Caco-2 (cell line): ENCODE measurements around the gene MCOLN3. TPM values are rescaled to one million over a fixed set of nuclear protein-coding genes. Genes with fewer than 3 reads are reported as not detected.

ENCODE experiments used
- BruUV-seq: library from RNA; stranded (reverse); fragments of 400-500 nt; replicated peaks from 2 replicates; lab custom pipeline; 2021; lab: Mats Ljungman, UMichigan
- CTCF ChIA-PET: fragments of 300-600 bp; sonication (Branson Sonifier 250); formaldehyde crosslinking; loops from one replicate; lab custom pipeline; 2022; ENCODE audit warnings: antibody characterized with exemption; lab: Charles Lee
- POLR2A ChIA-PET: fragments of 300-600 bp; sonication (Branson Sonifier 250); formaldehyde crosslinking; loops from one replicate; lab custom pipeline; 2022; ENCODE audit warnings: antibody characterized with exemption; lab: Charles Lee
- DNase-seq, 2 experiments: peaks; one replicate each; pipeline versions ENCODE4 v3.0.0 to v3.0.0-alpha.2; 2020 to 2022
- H3K27me3 ChIP-seq: replicated peaks from 2 replicates; pipeline ENCODE4 v1.6.0; 2011; ENCODE audit warnings: low read length; ENCODE audit not compliant: control insufficient read depth, insufficient read depth
- H3K36me3 ChIP-seq: 2 replicates; pipeline ENCODE4 v1.5.1; 2011; ENCODE audit warnings: low read length; ENCODE audit not compliant: control insufficient read depth, insufficient read depth
- H3K4me1 ChIP-seq: fragments of 250-450 bp; sonication (Bioruptor Pico); 2 replicates; pipeline ENCODE4 v1.5.1; 2020; ENCODE audit warnings: mild to moderate bottlenecking
- H3K4me3 ChIP-seq: 2 replicates; pipeline ENCODE4 v1.5.1; 2011; ENCODE audit warnings: low read depth, mild to moderate bottlenecking, control low read depth, low read length
- H3K9me3 ChIP-seq: fragments of 250-450 bp; sonication (Bioruptor Pico); 2 replicates; pipeline ENCODE4 v1.5.1; 2020; ENCODE audit warnings: mild to moderate bottlenecking, moderate library complexity
- H3K27ac Mint-ChIP-seq: one replicate; pipeline ENCODE4 v1.8.0; 2022; ENCODE audit warnings: mixed read lengths; ENCODE audit not compliant: unreplicated experiment
- H3K27me3 Mint-ChIP-seq: one replicate; pipeline ENCODE4 v1.8.0; 2022; ENCODE audit warnings: mixed read lengths; ENCODE audit not compliant: insufficient read depth, unreplicated experiment
- H3K36me3 Mint-ChIP-seq: one replicate; pipeline ENCODE4 v1.8.0; 2022; ENCODE audit warnings: mild to moderate bottlenecking, mixed read lengths; ENCODE audit not compliant: insufficient read depth, unreplicated experiment
- H3K4me1 Mint-ChIP-seq: one replicate; pipeline ENCODE4 v1.8.0; 2022; ENCODE audit warnings: low read depth, mixed read lengths; ENCODE audit not compliant: unreplicated experiment
- H3K4me3 Mint-ChIP-seq: one replicate; pipeline ENCODE4 v1.8.0; 2022; ENCODE audit warnings: mild to moderate bottlenecking, moderate library complexity, mixed read lengths; ENCODE audit not compliant: unreplicated experiment
- H3K9me3 Mint-ChIP-seq: one replicate; pipeline ENCODE4 v1.8.0; 2022; ENCODE audit warnings: mixed read lengths; ENCODE audit not compliant: unreplicated experiment
- intact Hi-C: fragments of 100-400 bp; cut with micrococcal nuclease; formaldehyde crosslinking; loops from one replicate; pipeline ENCODE4 v1.10.0; 2022; ENCODE audit not compliant: unreplicated experiment
- total RNA-seq: library from RNA; stranded (reverse); gene quantifications from 2 replicates; pipeline ENCODE4 v1.2.3, GENCODE V29; 2022
- TF ChIP-seq, protein P1 (sequence below), 2 experiments: fragments of 200-600 bp in 1 of 2; IDR thresholded peaks; 1 replicate in 1 of 2; 2 replicates in 1 of 2; pipeline versions ENCODE4 v1.5.1 to v1.8.0; 2011 to 2022; ENCODE audit warnings: antibody characterized with exemption in 1 of 2, control low read depth in 1 of 2, inconsistent platforms in 1 of 2, low read depth in 1 of 2, low read length in 1 of 2, mild to moderate bottlenecking in 1 of 2, moderate library complexity in 1 of 2; ENCODE audit not compliant: insufficient read depth in 1 of 2, severe bottlenecking in 1 of 2, unreplicated experiment in 1 of 2

MCOLN3 gene
- total RNA-seq, 1 experiment from 2014 or later = 2.5 TPM

DNA sequence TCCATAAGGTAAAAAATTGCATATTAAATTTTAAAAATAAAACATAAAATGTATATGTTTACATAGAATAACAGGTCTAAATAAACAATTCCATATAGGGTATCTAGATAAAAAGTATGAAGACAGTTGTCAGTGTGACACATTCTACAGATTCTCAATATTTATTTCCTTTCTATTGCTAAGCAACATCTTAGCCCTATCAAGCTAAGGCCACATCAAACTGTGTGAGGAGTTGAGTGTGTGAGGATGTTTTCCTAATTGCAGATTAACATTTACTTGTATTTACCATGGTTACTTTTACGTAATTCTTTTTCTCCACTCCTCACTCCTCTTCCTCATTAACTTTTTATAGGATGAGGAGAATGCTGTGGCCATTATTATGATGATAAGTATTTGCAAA lies 41.9 kb upstream of the MCOLN3 start:
- Mint-ChIP-seq H3K9me3 (no peaks in the 10 kb centered on the region), H3K36me3 (no peaks in the 10 kb centered on the region), H3K27me3 (peaks cover 2% of the 10 kb centered on the region), H3K4me1 (no peaks in the 10 kb centered on the region), H3K27ac (no peak overlapping the region), H3K4me3 (no peak overlapping the region)
- TF ChIP-seq, protein P1, sequence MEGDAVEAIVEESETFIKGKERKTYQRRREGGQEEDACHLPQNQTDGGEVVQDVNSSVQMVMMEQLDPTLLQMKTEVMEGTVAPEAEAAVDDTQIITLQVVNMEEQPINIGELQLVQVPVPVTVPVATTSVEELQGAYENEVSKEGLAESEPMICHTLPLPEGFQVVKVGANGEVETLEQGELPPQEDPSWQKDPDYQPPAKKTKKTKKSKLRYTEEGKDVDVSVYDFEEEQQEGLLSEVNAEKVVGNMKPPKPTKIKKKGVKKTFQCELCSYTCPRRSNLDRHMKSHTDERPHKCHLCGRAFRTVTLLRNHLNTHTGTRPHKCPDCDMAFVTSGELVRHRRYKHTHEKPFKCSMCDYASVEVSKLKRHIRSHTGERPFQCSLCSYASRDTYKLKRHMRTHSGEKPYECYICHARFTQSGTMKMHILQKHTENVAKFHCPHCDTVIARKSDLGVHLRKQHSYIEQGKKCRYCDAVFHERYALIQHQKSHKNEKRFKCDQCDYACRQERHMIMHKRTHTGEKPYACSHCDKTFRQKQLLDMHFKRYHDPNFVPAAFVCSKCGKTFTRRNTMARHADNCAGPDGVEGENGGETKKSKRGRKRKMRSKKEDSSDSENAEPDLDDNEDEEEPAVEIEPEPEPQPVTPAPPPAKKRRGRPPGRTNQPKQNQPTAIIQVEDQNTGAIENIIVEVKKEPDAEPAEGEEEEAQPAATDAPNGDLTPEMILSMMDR (IDR thresholded peaks at IDR 0.05; ENCODE audit: insufficient read depth in 1 of 2, low read depth in 1 of 2, low read length in 1 of 2, severe bottlenecking in 1 of 2, unreplicated experiment in 1 of 2) = no peak
- CTCF ChIA-PET = no interaction called here
- H3K36me3 ChIP-seq = no peaks in the 10 kb centered on the region
- H3K4me3 ChIP-seq = no peak overlapping the region
- DNase-seq = no peak
- BruUV-seq = no TSS peak
- POLR2A ChIA-PET = no interaction called here
- intact Hi-C loops = no loop called here
- no peaks in the 10 kb centered on the region for H3K27me3 ChIP-seq
- no peaks in the 10 kb centered on the region for H3K9me3 ChIP-seq
- no peaks in the 10 kb centered on the region for H3K4me1 ChIP-seq

DNA sequence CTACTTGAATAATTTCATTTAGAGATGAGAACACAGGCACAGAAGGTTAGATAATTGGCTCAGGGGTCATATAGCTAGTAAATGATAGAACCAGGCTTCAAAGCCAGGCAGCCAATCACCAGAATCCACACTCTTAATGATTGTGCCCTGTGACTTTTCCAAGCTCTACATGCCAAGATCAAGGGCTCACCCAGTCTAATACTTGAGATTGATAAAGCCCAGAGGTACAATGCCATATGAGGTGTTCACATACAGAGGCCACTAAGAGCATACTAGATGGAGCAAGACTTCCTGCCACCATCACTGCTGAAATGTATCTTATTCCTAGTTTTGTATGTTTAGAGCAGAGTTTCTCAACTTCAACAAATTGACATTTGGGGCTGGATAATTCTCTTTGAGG lies 40.9 kb upstream of the MCOLN3 start:
- Histone ChIP-seq H3K9me3 (no peaks in the 10 kb centered on the region), H3K4me1 (no peaks in the 10 kb centered on the region), H3K4me3 (no peak overlapping the region), H3K27me3 (no peaks in the 10 kb centered on the region), H3K36me3 (no peaks in the 10 kb centered on the region)
- intact Hi-C loops = no loop called here
- H3K36me3 Mint-ChIP-seq = no peaks in the 10 kb centered on the region
- no TSS peak for BruUV-seq
- no peaks in the 10 kb centered on the region for H3K9me3 Mint-ChIP-seq
- peaks cover 2% of the 10 kb centered on the region for H3K27me3 Mint-ChIP-seq
- H3K27ac Mint-ChIP-seq = no peak overlapping the region
- ChIA-PET CTCF (no interaction called here), POLR2A (no interaction called here)
- no peaks in the 10 kb centered on the region for H3K4me1 Mint-ChIP-seq
- DNase-seq = no peak
- H3K4me3 Mint-ChIP-seq = no peak overlapping the region
- TF ChIP-seq, protein P1 (IDR thresholded peaks at IDR 0.05; ENCODE audit: insufficient read depth in 1 of 2, low read depth in 1 of 2, low read length in 1 of 2, severe bottlenecking in 1 of 2, unreplicated experiment in 1 of 2) = no peak

DNA sequence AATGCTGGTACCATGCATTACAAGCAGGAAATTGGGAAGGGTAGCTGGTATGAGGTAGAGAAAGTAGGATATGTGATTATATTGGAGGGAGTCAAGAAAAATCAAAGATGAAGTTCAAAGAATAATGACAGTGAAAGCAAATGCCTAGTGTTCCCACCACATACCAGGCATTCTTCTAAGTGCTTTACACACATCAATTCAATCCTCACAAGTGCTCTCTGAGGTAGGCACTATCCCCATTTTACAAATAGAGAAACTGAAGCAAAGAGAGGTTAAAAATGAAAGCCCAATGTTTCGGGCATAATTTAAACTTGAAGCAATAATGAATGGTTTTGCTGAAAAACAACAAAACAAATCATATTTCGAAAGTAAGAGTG lies 40.1 kb upstream of the MCOLN3 start:
- H3K4me3 Mint-ChIP-seq = no peak overlapping the region
- ChIA-PET CTCF (no interaction called here), POLR2A (no interaction called here)
- H3K27me3 Mint-ChIP-seq = peaks cover 5% of the 10 kb centered on the region
- H3K4me1 Mint-ChIP-seq = no peaks in the 10 kb centered on the region
- no peaks in the 10 kb centered on the region for H3K36me3 ChIP-seq
- TF ChIP-seq, protein P1 (IDR thresholded peaks at IDR 0.05; ENCODE audit: insufficient read depth in 1 of 2, low read depth in 1 of 2, low read length in 1 of 2, severe bottlenecking in 1 of 2, unreplicated experiment in 1 of 2) = no peak
- H3K4me1 ChIP-seq = no peaks in the 10 kb centered on the region
- no peaks in the 10 kb centered on the region for H3K36me3 Mint-ChIP-seq
- intact Hi-C loops = no loop called here
- no TSS peak for BruUV-seq
- H3K9me3 Mint-ChIP-seq = no peaks in the 10 kb centered on the region
- H3K9me3 ChIP-seq = no peaks in the 10 kb centered on the region
- DNase-seq = no peak
- H3K27me3 ChIP-seq = no peaks in the 10 kb centered on the region
- H3K4me3 ChIP-seq = no peak overlapping the region
- no peak overlapping the region for H3K27ac Mint-ChIP-seq
